Upper lobe of right lung (tissue), 1 donor: ENCODE data around the gene RHOG. TPM values are rescaled to one million over a fixed set of nuclear protein-coding genes. Genes with fewer than 3 reads are reported as not detected.
"Not testable (repeated sequence)": the region's sequence is repeated elsewhere in the genome, so short reads cannot be mapped to it uniquely, and the experiment has no call there.

ENCODE experiments used
- ATAC-seq: fragments of 200-7000 bp; cut with Tn5 transposase; one replicate; pipeline ENCODE4 v1.9.1; 2020; ENCODE audit warnings: mild to moderate bottlenecking, moderate library complexity
- DNase-seq: peaks from one replicate; pipeline ENCODE4 v3.0.0-alpha.2; 2020
- H3K27ac ChIP-seq: fragments of 200-600 bp; one replicate; pipeline ENCODE4 v1.8.0; 2022
- H3K27me3 ChIP-seq: fragments of 200-600 bp; one replicate; pipeline ENCODE4 v1.8.0; 2022; ENCODE audit warnings: mild to moderate bottlenecking
- H3K36me3 ChIP-seq: fragments of 200-600 bp; one replicate; pipeline ENCODE4 v1.8.0; 2022
- H3K4me1 ChIP-seq: fragments of 200-600 bp; one replicate; pipeline ENCODE4 v1.8.0; 2022
- H3K4me3 ChIP-seq: fragments of 200-600 bp; one replicate; pipeline ENCODE4 v1.8.0; 2022; ENCODE audit warnings: mild to moderate bottlenecking
- H3K9me3 ChIP-seq: fragments of 200-600 bp; one replicate; pipeline ENCODE4 v1.8.0; 2022
- CTCF ChIP-seq: fragments of 200-600 bp; IDR thresholded peaks from one replicate; pipeline ENCODE4 v1.8.0; 2022; ENCODE audit warnings: antibody characterized with exemption
- intact Hi-C: fragments of 100-400 bp; cut with DNase I; formaldehyde crosslinking; loops from one replicate; pipeline ENCODE4 v1.11.0; 2022
- total RNA-seq: library from RNA; stranded (reverse); fragmentation: NEBNext Ultra II Directional; extraction: Animal tissue kit (Norgen Biotek cat#: 25700); gene quantifications from one replicate; pipeline ENCODE4 v1.2.1, GENCODE V29; 2021
- donor health status: DM: no; HTN: yes; CAD: no; lungs with severe emphysema.

The RHOG gene
- total RNA-seq, 1 donor from 2014 or later = 65.6 TPM

GRCh38 chr11:3865388-3866193 lies 24.8 kb upstream of the RHOG start:
- no peaks in the 10 kb centered on the region for H3K27me3 ChIP-seq
- H3K36me3 ChIP-seq = no peaks in the 10 kb centered on the region
- peak overlapping the region; percentile 66 for H3K27ac ChIP-seq
- peaks cover 50% of the 10 kb centered on the region for H3K4me1 ChIP-seq
- intact Hi-C loops = no loop called here
- ATAC-seq = peak; percentile 49
- H3K9me3 ChIP-seq = no peaks in the 10 kb centered on the region
- H3K4me3 ChIP-seq = no peak overlapping the region
- TF ChIP-seq CTCF = no peak
- no peak for DNase-seq

GRCh38 chr11:3861683-3862082 lies 20.9 kb upstream of the RHOG start:
- H3K4me3 ChIP-seq = no peak overlapping the region
- no peak for DNase-seq
- no peaks in the 10 kb centered on the region for H3K9me3 ChIP-seq
- intact Hi-C loops = no loop called here
- no peaks in the 10 kb centered on the region for H3K36me3 ChIP-seq
- no peak overlapping the region for H3K27ac ChIP-seq
- no peak for TF ChIP-seq CTCF
- H3K4me1 ChIP-seq = peaks cover 74% of the 10 kb centered on the region
- H3K27me3 ChIP-seq = no peaks in the 10 kb centered on the region
- no peak for ATAC-seq

- H3K36me3 ChIP-seq, H3K27ac ChIP-seq, H3K27me3 ChIP-seq, intact Hi-C loops, H3K4me3 ChIP-seq, H3K9me3 ChIP-seq, DNase-seq: not testable (repeated sequence)
- peak; percentile 50 for ATAC-seq
- peaks cover 69% of the 10 kb centered on the region for H3K4me1 ChIP-seq
These were observed 20.2 kb upstream of the RHOG start for GRCh38 chr11:3860898-3861393.

GRCh38 chr11:3860375-3860774 lies 19.6 kb upstream of the RHOG start:
- DNase-seq (no peak), ATAC-seq (no peak)
- intact Hi-C loops = no loop called here
- Histone ChIP-seq H3K4me1 (peaks cover 64% of the 10 kb centered on the region), H3K27ac (no peak overlapping the region), H3K27me3 (no peaks in the 10 kb centered on the region), H3K4me3 (no peak overlapping the region), H3K36me3 (no peaks in the 10 kb centered on the region), H3K9me3 (no peaks in the 10 kb centered on the region)
- no peak for TF ChIP-seq CTCF

GRCh38 chr11:3859373-3859881 lies 18.7 kb upstream of the RHOG start:
- peaks cover 58% of the 10 kb centered on the region for H3K4me1 ChIP-seq
- no peak for DNase-seq

More at GRCh38 chr11:3859373-3859881, 18.7 kb upstream of the RHOG start:
- no peak for TF ChIP-seq CTCF
- Histone ChIP-seq H3K27ac (peak overlapping the region; percentile 12), H3K36me3 (no peaks in the 10 kb centered on the region), H3K27me3 (no peaks in the 10 kb centered on the region), H3K4me3 (peak overlapping the region; percentile 17), H3K9me3 (no peaks in the 10 kb centered on the region)
- ATAC-seq = no peak
- intact Hi-C loops = loop anchor here (5.0 kb wide), 1 partner anchor 208 kb away; no protein-coding TSS in a partner anchor
